ENCODE data around the gene IMPACT. TPM values are rescaled to one million over a fixed set of nuclear protein-coding genes. Genes with fewer than 3 reads are reported as not detected.

IMPACT gene
- total RNA-seq, 1 donor from 2014 or later = 26.5 TPM

DNA sequence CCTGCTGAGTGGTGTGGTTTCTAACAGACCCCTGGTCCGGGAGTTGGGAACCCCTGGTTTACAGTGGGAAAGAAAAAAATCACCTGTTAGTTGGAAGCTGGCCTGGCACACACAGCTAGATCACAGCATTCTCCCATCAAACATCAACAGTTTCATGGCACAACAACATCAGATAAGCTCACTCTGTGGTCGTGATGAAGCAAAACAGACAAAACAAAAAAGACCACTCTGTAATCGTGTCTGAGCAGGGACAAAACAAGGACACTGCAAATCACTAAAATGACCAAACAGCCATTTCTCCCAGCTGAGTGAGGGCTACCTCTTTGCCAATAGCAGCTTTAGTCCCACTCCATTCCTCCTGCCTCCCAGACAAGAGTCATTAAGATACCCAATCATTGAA is 9.0 kb upstream of the IMPACT start:
- FAIRE-seq = no peak
- no peak for DNase-seq (ENCODE audit: low spot score in 2 of 2)

DNA sequence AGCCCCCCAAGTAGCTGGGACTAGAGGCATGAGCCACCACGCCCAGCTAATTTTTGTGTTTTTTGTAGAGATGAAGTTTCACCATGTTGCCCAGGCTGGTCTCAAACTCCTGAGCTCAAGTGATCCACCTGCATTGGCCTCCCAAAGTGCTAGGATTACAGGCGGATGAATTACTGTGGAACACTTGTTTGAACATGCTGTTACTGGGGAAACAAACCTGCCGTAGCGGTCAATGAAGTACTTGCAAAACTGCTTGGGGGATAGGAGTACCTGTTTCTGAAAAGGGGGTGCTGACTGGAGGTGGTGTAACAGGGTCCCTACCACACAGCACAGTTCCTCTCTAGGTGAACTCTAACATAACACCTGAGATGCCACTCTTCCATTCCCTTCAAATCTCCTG is 5.9 kb upstream of the IMPACT start:
- FAIRE-seq = no peak
- no peak for DNase-seq (ENCODE audit: low spot score in 2 of 2)

DNA sequence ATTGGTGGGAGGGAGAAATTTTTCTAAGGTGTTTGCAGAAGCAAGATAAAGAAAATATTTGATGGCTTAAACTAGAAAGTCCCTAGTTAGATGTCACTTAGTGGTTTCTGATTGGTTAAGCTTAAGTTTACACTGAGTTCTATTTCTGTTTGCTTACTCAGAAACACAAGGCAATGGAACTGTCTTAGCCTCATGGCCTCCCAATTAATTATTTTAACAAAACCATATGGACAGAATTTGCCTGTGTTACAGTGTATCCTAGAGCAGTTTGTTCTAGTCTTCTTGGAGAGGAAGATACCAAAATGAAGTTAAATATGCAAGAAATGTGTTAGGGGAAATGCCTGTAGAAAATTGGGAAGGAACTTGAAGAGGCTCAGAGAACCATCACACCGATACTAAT is 4.6 kb upstream of the IMPACT start:
- DNase-seq (ENCODE audit: low spot score in 2 of 2) (no peak), FAIRE-seq (no peak)

DNA sequence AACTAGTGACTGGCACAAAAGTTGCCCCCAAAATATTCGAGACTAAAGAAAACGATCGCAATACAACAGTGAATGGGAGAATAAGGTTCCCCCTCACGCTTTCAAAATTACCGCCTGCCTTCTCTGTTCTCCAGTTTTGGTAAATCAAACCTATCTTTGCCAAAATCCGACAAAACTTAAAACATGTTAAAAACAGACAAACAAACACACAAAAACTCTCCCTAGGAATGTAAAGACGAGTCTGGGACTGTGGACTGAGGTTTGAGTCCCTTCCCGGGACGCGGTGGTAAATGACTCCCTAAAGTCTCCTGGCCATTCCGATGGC is 435 bp upstream of the IMPACT start:
- FAIRE-seq = no peak

DNA sequence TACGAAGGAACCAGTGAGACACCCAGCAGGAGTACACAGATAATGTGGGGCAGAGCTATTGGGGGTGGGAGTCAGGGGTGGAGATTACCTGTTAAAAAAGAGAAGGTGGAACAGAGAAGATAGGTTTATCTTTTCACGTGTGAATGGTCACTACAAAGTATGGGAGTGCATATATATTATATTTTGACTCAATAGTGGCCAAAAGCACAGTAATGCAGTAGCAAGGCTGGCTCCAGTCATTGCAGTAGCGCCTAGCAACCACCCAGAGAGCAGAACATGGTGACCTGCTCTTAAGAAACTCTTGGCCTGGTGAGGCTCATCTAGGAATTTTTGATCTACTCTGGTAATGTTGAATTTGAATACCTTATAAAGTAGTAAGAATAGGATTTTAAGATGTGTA is 1.0 kb downstream of the IMPACT start:
- no peak for DNase-seq (ENCODE audit: low spot score in 2 of 2)
- FAIRE-seq = no peak

More for the DNA sequence above, 435 bp upstream of the IMPACT start:
- DNase-seq (ENCODE audit: low spot score in 2 of 2) = no peak

DNA sequence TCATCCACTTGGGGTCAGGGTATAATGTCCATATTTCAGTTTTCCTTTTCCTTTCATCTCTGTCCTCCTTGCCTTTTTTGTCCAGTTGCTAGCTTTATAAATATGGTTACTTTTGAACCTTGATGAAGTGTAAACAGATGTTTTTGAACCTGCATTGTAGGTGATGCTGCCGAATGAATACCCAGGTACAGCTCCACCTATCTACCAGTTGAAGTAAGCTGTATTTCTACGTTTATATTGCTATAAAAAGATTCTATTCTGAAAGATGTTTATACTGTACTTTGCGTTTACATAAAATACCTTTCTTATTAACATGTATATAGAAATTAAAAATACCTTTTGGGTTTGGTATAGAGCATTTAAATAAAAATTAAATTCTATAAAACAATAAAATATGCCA is 2.2 kb downstream of the IMPACT start:
- no peak for FAIRE-seq
- no peak for DNase-seq (ENCODE audit: low spot score in 2 of 2)

DNA sequence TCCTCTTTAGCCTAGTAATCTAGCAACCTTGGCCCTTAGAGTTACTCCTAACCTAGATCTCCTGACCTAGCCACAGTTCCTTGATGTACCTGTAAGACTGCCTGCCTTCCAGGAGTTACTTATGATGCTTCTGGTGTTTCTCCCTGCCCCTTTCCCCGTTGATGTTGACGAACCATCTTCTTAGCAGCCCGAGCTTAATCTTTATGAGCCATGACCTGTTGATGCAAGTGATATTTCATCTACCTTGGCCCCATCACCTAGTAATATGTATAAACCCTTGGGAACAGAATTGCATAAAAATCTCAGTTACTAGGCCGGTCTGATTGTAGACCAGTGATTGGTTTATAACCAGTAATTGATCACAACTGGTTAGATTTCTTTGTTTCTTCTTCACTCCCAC is 2.7 kb downstream of the IMPACT start:
- DNase-seq (ENCODE audit: low spot score in 2 of 2) = no peak
- no peak for FAIRE-seq

DNA sequence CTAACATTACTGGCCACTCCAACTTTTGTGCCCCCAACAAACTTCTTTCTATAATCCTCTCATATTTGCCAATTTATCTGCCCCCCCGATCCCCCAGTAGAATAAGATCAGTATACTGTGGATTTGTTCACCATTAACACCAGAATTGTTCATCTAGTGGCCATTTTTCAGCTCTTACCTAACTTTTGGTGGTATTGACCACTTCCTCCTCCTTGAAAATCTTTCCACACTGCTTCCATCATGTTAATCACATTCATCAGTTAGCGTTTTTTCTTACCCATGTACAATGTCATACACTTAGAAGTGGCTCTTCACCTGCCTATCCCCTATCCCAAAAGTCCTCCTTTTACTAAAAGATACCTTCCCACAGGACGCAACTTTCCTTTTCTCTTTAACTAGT is 6.1 kb downstream of the IMPACT start:
- DNase-seq (ENCODE audit: low spot score in 2 of 2) (no peak), FAIRE-seq (no peak)

DNA sequence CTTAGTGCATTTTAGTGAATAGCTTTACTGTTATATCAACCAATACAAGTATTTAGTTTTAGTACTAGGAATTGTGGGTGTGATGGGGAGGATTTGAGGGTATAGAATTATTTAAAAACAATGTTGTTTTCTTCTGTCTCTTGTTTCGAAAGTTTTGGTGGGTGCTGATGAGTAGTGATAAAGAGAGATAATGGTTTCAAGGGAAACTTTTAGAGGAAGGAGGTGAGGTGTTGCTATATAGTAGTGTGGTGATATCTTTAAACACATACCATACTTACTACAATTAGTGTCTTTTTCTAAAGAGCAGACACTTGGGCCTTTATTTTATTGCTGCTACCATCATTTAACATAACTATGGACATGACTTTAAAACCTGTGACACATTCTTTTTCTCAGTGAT is 10.5 kb downstream of the IMPACT start:
- no peak for DNase-seq (ENCODE audit: low spot score in 2 of 2)
- FAIRE-seq = no peak

DNA sequence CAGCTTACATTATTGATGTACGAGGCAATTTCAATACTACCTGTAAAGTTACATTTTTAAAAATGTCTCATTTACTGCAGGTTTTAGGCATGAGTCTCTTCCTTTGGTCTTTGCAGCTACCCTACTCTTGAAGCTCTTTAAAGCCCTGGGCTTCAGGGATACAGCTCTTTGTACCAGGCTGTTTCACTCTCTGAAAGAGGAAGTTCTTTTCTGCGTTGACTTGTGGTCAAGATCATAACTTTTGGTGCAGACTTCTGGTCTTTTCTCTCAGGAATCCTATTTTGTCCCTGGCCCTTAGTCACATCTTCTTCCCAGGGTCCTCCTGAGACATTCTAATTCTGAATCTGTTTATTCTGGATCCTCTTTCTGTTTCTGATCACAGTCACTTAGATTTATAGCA is 17.4 kb downstream of the IMPACT start:
- FAIRE-seq = no peak
- DNase-seq (ENCODE audit: low spot score in 2 of 2) = no peak

DNA sequence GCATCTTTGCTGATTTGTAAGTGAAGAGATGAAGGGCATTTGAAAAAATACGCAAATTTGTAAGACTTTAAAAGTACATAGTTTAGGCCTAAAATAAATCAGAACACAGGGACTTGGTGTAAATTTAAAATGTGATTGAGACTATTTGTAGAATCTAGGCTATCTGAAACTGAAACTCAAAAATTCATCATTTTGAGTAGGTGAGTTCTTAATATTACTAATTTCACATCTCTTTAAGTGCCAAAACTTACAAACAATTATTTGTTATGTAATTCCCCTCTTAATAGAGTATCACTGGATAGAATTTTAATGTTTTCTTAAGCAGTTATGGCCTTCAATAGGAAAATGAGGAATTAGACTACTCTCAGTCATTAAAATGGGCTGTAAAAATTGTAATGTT is 20.0 kb downstream of the IMPACT start:
- no peak for FAIRE-seq

DNA sequence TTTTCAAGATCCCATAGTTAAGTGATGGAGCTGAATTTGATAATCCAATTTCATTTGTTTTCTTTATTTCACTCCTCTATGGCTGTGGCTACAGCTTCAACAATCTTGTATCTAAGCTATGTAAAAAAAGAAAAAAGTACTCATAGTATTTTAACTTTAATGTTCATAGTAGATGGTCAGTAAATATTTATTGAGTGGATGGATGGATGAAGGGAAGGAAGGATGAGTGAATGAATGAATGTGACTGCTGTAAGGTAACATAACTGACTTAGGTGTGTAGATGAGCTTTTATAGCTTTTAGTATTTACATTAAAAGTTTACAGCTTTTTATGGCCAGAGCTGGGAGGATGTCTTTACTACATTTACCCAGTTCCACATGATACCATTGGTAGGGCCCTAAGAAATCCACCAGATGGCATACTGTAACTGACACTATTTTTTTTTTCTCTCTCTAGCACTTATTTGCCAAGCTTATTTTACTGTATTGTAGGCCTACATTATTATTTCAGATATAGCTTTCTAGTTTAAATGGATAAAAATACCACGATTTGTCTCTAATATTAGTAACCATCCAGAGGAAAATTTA is 20.6 kb downstream of the IMPACT start:
- FAIRE-seq (no peak), DNase-seq (ENCODE audit: low spot score in 2 of 2) (no peak)

More for the DNA sequence above, 20.0 kb downstream of the IMPACT start:
- no peak for DNase-seq (ENCODE audit: low spot score in 2 of 2)

DNA sequence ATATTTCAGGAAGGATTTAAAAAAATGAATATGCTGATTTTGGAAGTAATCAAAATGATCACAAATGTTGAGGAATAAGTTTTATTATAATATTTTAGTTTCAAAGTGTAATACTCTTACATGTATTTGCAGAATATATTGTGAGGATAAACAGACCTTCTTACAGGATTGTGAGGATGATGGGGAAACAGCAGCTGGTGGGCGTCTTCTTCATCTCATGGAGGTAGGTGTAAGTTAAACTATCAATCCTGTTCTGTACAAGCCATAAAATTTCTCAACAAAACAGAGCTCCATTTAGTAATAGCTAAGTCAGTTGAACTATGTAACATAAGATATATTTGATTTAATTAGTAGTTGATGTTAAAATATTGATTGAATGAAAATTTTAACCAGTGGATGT is 21.5 kb downstream of the IMPACT start:
- DNase-seq (ENCODE audit: low spot score in 2 of 2) (no peak), FAIRE-seq (no peak)

DNA sequence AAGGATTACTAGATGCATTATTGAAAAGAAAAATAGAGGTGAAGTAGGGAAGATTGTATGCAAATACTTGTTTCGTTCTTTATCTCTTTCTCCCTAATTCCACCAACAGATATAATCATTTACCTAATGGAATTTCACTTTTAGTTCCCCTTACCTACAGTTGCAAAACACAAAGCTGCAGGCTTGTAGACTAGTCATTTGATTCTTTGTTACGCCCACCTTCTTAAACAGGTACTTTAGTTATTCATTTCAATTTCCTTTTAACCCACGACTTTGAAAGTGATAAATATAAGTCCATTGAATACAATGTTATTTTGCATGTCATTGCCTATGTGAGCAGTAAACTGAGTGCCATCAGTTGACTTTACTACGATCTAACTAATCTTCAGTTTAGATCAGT is 30.1 kb downstream of the IMPACT start:
- DNase-seq (ENCODE audit: low spot score in 2 of 2) (no peak), FAIRE-seq (no peak)

DNA sequence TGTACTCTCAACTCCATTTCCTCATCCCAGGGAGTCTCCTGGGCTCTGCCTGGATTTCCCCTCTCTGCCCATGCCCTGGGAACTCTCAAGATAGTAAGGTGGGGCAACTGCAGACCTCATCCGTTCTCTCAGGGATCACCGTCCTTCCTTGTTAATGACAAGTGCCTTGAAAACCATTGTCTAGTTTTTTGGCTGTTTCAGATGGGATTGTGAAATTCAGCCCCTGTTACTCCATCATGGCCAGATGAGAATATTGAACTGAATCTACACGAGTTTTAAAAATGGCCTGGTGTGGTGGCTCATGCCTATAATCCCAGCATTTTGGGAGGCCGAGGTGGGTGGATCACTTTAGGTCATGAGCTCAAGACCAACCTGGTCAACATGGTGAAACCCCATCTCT is 33.3 kb downstream of the IMPACT start:
- DNase-seq (ENCODE audit: low spot score in 2 of 2) (no peak), FAIRE-seq (no peak)

DNA sequence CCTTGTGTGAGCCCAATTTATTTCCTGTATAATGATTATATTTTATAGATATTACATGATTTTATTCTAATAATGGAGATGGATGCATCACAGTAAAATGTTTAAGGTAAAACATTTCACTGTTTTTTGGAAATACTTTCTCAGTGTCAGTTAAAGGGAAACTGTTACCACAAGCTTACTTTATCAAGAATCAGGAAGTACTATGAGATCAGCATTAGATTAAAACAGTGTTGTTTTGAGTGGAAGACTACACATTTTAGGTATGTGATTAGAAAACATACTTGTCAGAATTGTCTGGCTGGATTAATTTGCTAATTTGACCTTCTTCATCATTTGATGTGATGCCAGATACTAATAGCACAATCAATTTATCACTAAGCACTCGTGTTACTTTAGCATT is 33.9 kb downstream of the IMPACT start, which contains the start of gene HRH4:
Gene HRH4 (plus strand): TSS at position 250 of the 400 bp plus-strand sequence. CDS start 92 bp downstream, at position 342.
- no peak for DNase-seq (ENCODE audit: low spot score in 2 of 2)
- no peak for FAIRE-seq

DNA sequence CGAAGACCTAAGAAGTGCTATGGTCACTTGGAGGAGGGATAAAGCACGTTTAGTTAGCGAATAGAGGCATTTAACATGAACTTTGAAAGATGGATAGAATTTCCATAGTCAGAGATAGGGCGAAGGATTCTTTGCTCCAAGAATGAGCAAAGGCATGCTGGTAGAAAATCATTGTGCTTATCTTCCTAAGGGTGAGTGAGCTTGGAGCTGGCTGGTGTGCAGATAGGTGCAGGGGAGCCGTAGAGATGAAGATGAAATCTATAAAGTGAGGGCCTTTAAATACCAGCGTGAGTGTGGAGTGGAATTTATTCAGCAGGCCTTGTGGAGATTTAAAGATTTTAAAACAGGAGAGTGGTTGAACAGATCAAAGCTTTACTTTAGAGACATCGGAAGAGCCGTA is 35.5 kb downstream of the IMPACT start:
- no peak for FAIRE-seq
- DNase-seq (ENCODE audit: low spot score in 2 of 2) = no peak

DNA sequence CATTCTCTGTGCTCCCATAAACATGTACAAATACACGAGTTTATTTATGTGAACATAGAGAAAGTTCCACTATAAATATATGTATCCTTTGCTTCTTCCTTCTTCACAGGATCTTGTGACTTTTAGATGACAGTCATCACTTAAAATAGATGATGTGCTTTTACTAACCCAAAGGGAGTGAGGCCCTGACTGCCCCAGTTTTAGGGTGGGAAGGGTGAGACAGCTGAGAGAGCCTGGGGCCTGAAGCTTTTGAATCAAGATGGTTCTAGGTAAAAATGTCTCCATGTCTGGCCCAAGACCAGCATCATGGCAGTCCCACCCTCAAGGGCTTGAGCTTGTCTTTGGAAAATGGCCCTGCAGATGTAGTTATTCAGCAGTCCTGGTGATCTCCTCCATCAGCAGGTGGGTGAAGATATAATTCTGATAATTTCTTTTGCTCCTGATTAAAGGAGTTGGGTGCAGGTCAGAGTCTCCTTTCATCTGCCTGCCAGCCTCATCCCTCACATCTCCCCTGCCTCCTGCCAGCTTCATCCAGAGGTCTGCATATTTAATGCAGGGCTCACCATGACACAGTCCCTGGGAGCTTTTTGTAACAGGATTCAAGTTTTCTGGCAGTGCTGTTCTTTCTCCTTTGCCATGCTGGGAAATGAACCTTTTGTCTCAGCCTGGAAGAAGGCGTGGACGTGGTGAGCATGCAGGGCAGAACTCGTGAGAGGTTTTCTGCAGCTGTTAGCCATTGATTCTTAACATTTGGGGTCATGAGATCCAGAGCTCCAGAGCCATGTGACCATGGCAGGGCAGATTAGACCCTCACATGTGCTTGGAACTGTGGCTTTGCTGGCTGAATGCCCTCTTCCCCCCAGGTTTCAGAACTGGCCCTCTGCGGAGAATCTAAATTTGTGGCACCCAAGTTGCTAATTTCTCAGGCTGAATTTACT is 36.6 kb downstream of the IMPACT start:
- DNase-seq (ENCODE audit: low spot score in 2 of 2) = no peak
- FAIRE-seq = no peak

DNA sequence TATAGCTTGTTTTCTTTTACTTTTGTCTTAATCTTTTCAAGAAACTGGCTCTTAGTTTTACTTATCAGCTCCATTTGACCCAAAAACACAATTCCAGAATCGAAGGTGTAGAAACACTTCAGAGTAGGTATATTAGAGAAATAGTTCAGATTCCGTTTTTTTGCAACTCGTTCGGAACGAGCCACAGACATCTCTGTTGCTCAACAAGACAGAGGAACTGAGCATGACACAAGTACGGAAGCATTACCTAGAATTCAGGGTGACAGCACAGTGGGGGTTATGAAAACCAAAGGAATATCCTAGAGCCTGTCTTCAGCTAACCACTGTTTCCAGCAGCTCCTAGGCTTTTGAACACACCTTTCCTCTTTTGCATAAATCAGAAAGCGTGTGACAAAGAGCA is 39.0 kb downstream of the IMPACT start:
- no peak for DNase-seq (ENCODE audit: low spot score in 2 of 2)
- no peak for FAIRE-seq

DNA sequence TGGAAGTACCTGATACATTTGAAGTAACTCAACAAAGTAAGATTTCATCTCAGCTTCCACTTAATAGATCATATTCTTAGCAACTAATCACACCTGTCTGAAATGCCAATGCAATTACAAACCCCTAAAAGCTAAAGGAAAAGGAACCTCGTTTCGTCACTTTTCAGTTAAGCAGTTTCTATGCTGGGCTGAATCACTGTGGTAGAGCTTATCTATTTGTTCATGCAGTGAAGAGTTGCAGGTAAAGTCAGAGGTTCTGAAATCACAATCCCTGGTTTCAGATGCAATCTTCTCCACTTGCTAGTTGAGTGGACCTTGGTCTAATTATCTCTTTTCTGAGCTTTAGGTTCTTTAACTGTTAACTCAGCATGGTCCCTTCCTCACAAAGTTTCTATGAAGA is 40.3 kb downstream of the IMPACT start:
- FAIRE-seq = no peak
- no peak for DNase-seq (ENCODE audit: low spot score in 2 of 2)

DNA sequence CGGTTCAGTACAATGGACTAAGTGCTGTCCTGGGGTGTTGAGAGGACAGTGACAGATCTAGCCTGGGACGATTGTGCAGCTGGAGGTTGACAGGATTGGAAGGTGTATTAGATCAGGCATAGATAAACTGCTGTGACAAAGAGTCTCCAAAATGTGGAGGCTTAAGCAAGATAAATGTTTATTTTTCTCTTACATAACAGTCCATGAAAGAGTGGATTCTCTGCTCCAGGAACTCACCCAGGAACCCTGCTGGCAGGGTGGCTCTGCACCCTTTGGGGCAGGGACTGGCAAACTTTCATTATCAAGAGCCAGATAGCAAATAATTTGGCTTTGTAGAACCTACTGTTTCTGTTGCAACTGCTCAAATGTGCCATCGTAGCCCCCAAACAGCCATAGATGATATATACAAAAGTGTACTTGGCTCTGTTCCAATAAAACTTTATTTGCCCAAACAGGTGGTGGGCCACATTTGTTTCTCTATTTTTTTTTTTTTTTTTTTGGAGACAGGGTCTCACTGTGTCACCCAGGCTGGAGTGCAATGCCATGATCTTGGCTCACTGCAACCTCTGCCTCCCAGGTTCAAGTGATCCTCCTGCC is 43.6 kb downstream of the IMPACT start:
- no peak for FAIRE-seq

DNA sequence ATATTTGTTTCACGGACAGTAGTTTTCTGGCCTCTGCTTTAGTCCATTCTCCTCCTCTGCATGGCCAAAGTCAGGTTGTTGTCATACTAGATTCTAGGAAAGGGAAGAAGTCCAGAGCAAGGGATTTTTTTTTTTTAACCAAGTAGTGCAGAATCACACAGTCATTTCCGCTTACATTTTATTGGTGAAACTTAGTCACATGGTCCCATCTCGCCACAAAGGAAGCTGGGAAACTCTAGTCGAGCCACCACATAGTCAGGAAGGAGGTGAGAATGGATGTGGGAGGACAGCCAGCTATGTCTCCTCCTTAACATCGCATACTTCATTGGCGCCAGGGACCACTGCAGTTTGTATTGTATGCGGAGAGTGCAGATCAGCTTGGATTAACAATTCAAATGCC is 44.3 kb downstream of the IMPACT start:
- DNase-seq (ENCODE audit: low spot score in 2 of 2) = no peak
- no peak for FAIRE-seq

More for the DNA sequence above, 43.6 kb downstream of the IMPACT start:
- no peak for DNase-seq (ENCODE audit: low spot score in 2 of 2)

Data from frontal cortex (tissue), 4 donors.